Measurements from ENCODE around the gene HK1.

- no peak for TF ChIP-seq GATA2 (IDR thresholded peaks at IDR 0.05; ENCODE audit: low read depth, low read length)
- TF ChIP-seq GATA3 (IDR thresholded peaks at IDR 0.05; ENCODE audit: low read depth, low read length) = no peak
Measured at GRCh38 chr10:69346776-69347175, 68.5 kb downstream of the HK1 start.

Measured in SH-SY5Y (cell line).